Left lung (tissue), 10 donors: ENCODE data around the gene DPM1. TPM values are rescaled to one million over a fixed set of nuclear protein-coding genes. Genes with fewer than 3 reads are reported as not detected.

Experiments used
- ATAC-seq: fragments of 200-7000 bp; cut with Tn5 transposase; one replicate; pipeline ENCODE4 v1.9.1; 2020; ENCODE audit warnings: moderate library complexity
- DNase-seq, 4 donors: peaks; one replicate each; pipeline ENCODE4 v3.0.0-alpha.2; 2013 to 2020
- H3K27ac ChIP-seq, 2 donors: fragments of 200-600 bp; sonication (generic) in 1 of 2; one replicate each; pipeline versions ENCODE4 v1.5.0 to v1.8.0; 2020 to 2021
- H3K27me3 ChIP-seq, 2 donors: fragments of 200-600 bp; sonication (generic) in 1 of 2; one replicate each; pipeline versions ENCODE4 v1.5.0 to v1.8.0; 2020 to 2021
- H3K36me3 ChIP-seq, 2 donors: fragments of 200-600 bp; sonication (generic) in 1 of 2; one replicate each; pipeline versions ENCODE4 v1.5.0 to v1.8.0; 2020 to 2021
- H3K4me1 ChIP-seq, 2 donors: fragments of 200-600 bp; one replicate each; pipeline ENCODE4 v1.8.0; 2021
- H3K4me3 ChIP-seq, 2 donors: fragments of 200-600 bp; sonication (generic) in 1 of 2; one replicate each; pipeline versions ENCODE4 v1.5.0 to v1.8.0; 2020 to 2021; ENCODE audit warnings: mild to moderate bottlenecking in 1 of 2
- H3K9me3 ChIP-seq, 2 donors: fragments of 200-600 bp; sonication (generic) in 1 of 2; one replicate each; pipeline versions ENCODE4 v1.5.0 to v1.8.0; 2020 to 2021
- intact Hi-C, 2 donors: fragments of 100-400 bp; cut with DNase I; formaldehyde crosslinking; loops; one replicate each; pipeline versions ENCODE4 v1.11.2 to v1.14.2; 2022
- polyA plus RNA-seq, 6 donors: library from polyadenylated mRNA; unstranded; fragments of 120-200 nt; gene quantifications; one replicate each; pipeline ENCODE4 v1.2.1, GENCODE V29; 2013; ENCODE audit not compliant: insufficient read length in 6 of 6
- total RNA-seq, 2 donors: library from RNA; stranded (reverse); fragmentation: NEBNext Ultra II Directional; extraction: Animal tissue kit (Norgen Biotek cat#: 25700); gene quantifications; one replicate each; pipeline ENCODE4 v1.2.1, GENCODE V29; 2021
- TF ChIP-seq, protein P1 (sequence below), 2 donors: fragments of 200-600 bp; sonication (generic) in 1 of 2; IDR thresholded peaks; one replicate each; pipeline versions ENCODE4 v1.5.0 to v1.8.0; 2021; ENCODE audit warnings: antibody characterized with exemption in 2 of 2
- donor health status: DM: no; HTN: yes; CAD: no.
- donor health status: DM: no; HTN: no; CAD: no.

The DPM1 gene
- total and polyA plus RNA-seq, 8 donors, result 31.9 to 63.3 (median 56.4) TPM

GRCh38 chr20:51003753-51004152 is 45.4 kb upstream of the DPM1 start:
- TF ChIP-seq, protein P1, sequence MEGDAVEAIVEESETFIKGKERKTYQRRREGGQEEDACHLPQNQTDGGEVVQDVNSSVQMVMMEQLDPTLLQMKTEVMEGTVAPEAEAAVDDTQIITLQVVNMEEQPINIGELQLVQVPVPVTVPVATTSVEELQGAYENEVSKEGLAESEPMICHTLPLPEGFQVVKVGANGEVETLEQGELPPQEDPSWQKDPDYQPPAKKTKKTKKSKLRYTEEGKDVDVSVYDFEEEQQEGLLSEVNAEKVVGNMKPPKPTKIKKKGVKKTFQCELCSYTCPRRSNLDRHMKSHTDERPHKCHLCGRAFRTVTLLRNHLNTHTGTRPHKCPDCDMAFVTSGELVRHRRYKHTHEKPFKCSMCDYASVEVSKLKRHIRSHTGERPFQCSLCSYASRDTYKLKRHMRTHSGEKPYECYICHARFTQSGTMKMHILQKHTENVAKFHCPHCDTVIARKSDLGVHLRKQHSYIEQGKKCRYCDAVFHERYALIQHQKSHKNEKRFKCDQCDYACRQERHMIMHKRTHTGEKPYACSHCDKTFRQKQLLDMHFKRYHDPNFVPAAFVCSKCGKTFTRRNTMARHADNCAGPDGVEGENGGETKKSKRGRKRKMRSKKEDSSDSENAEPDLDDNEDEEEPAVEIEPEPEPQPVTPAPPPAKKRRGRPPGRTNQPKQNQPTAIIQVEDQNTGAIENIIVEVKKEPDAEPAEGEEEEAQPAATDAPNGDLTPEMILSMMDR (IDR thresholded peaks at IDR 0.05), result no peak
- ATAC-seq (no peak), DNase-seq (no peak)
- Histone ChIP-seq H3K4me3 (no peak overlapping the region), H3K36me3 (no peaks in the 10 kb centered on the region), H3K27me3 (peaks cover 0 to 46% of the 10 kb centered on the region in 2 donors), H3K27ac (no peak overlapping the region), H3K4me1 (no peaks in the 10 kb centered on the region), H3K9me3 (no peaks in the 10 kb centered on the region)
- intact Hi-C loops, result no loop called here

DNA sequence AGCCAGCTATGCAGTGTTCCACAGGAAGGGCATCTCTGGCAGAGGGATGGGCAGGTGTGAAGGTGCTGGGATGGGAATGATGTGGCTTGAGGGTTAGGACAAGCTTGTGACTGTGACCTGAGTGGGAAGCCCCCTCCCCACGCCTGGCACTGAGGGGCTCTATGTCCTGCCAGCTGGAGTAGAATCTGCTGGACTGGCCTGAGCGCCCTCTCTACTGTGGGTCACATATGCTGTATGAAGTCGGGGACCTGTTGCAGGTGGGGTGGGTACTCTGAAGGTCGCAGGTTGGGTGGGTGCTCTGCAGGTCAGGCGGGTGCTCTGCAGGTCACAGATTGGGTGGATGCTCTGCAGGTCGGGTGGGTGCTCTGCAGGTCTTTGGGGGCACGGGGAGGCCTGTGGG is 44.3 kb upstream of the DPM1 start:
- Histone ChIP-seq H3K27me3 (peaks cover 0 to 53% of the 10 kb centered on the region in 2 donors), H3K36me3 (no peaks in the 10 kb centered on the region), H3K4me1 (no peaks in the 10 kb centered on the region), H3K9me3 (no peaks in the 10 kb centered on the region), H3K27ac (no peak overlapping the region), H3K4me3 (no peak overlapping the region)
- TF ChIP-seq, protein P1 (IDR thresholded peaks at IDR 0.05), result no peak
- intact Hi-C loops, result no loop called here
- DNase-seq (no peak), ATAC-seq (no peak)

DNA sequence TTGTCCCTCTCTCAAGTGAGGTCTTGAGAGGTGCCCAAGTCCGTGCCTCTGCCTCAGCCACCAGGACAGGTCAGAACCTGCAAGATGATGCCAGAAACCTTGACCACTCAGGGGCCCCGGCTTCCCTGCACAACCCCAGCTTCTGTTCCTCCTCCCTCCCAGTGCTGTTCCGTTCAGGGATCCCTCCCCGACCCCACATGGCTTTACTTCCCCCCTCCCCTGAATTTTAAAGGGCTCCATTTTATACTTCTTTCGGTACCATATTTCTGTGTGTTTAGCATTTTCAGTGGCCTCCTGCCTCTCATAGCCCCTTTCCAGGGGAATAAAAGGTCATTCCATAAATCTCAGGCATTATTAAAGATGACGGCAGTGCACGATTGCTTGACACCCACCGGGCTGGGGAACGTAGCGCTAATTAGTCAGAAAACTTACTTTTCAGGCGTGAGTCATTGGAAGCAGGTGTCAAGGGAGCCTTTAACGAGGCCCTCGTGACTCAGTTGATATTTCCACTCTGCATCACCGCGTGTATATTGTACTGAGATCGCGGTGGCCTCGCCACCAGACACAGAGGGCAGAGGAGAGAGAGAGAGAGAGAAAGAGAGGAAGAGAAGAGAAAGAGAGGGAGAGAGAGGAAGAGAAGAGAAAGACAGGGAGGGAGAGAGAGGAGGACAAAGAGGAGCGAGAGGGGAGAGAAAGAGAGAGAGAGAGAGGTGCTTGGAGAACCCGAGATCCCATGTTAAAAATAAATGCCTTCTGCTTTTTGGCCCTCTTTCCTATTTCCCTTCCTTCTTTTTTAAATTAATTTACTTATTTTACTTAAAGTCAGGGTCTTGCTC is 43.3 kb upstream of the DPM1 start:
- no peak overlapping the region for H3K27ac ChIP-seq
- no peaks in the 10 kb centered on the region for H3K9me3 ChIP-seq
- ATAC-seq (no peak), DNase-seq (no peak)
- peaks cover 0 to 60% of the 10 kb centered on the region in 2 donors for H3K27me3 ChIP-seq
- H3K4me3 ChIP-seq, result no peak overlapping the region
- intact Hi-C loops, result no loop called here
- H3K36me3 ChIP-seq, result no peaks in the 10 kb centered on the region
- no peaks in the 10 kb centered on the region for H3K4me1 ChIP-seq
- TF ChIP-seq, protein P1 (IDR thresholded peaks at IDR 0.05), result no peak

DNA sequence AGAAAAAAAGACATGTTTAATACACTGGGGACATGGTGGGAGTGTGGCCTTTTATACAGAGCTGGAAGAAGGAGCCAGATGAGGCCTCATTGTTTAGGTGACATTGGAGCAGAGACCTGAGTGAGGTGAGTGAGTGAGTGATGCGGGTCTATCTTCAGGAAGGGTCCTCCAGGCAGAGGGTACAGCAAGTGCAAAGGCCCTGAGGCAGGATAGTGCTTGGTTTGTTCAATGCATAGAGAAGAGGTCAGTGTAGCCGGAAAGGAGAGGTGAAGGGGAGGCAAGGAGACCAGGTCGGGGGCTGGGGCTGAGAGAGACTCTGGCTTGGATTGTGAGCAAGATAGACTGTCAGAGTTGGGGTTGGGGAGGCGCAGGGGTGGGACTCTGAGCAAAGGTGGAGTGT is 41.0 kb upstream of the DPM1 start:
- TF ChIP-seq, protein P1 (IDR thresholded peaks at IDR 0.05), result no peak
- Histone ChIP-seq H3K9me3 (no peaks in the 10 kb centered on the region), H3K36me3 (no peaks in the 10 kb centered on the region), H3K4me3 (no peak overlapping the region), H3K27ac (no peak overlapping the region), H3K4me1 (no peaks in the 10 kb centered on the region), H3K27me3 (peaks cover 0 to 50% of the 10 kb centered on the region in 2 donors)
- intact Hi-C loops, result loop anchor here in 1 of 2 donors (5.0 kb wide), 1 partner anchor 298 kb away; no protein-coding TSS in a partner anchor
- DNase-seq (no peak), ATAC-seq (no peak)
